H1 (cell line): Measurements from ENCODE around the gene TTC28. TPM values are rescaled to one million over a fixed set of nuclear protein-coding genes. Genes with fewer than 3 reads are reported as not detected.

Experiments used
- CTCF ChIA-PET: fragments of 300-600 bp; sonication (Branson Sonifier 250); formaldehyde crosslinking; loops from one replicate; lab custom pipeline; 2021; ENCODE audit not compliant: partially characterized antibody; lab: Charles Lee
- POLR2A ChIA-PET: fragments of 300-600 bp; sonication (Branson Sonifier 250); formaldehyde crosslinking; loops from one replicate; lab custom pipeline; 2021; ENCODE audit warnings: inconsistent platforms; ENCODE audit not compliant: partially characterized antibody; lab: Charles Lee
- DNase-seq, 2 experiments: peaks; one replicate each; pipeline versions ENCODE4 v3.0.0 to v3.0.0-alpha.2; 2010 to 2022; ENCODE audit warnings: low spot score in 2 of 2, low read depth in 1 of 2, mixed read lengths in 1 of 2
- FAIRE-seq: peaks from 2 replicates; lab custom pipeline; 2011; peaks lifted over from hg19 to GRCh38; lab: Jason Lieb, UNC
- H2AFZ ChIP-seq: 2 replicates; pipeline ENCODE4 v1.8.1; 2012; ENCODE audit warnings: low read length, inconsistent platforms
- H2AK5ac ChIP-seq: 2 replicates; pipeline ENCODE4 v1.6.1; 2013; ENCODE audit warnings: low read depth, low read length
- H2BK120ac ChIP-seq: replicated peaks from 2 replicates; pipeline ENCODE3; 2013; ENCODE audit warnings: low read depth, low read length, inconsistent platforms
- H2BK12ac ChIP-seq: 2 replicates; pipeline ENCODE4 v1.6.1; 2013; ENCODE audit warnings: low read depth, low read length
- H2BK15ac ChIP-seq: 2 replicates; pipeline ENCODE4 v1.6.1; 2013; ENCODE audit warnings: low read length
- H2BK20ac ChIP-seq: 2 replicates; pipeline ENCODE4 v1.6.1; 2013; ENCODE audit warnings: low read length
- H2BK5ac ChIP-seq: 2 replicates; pipeline ENCODE4 v1.6.1; 2013; ENCODE audit warnings: low read depth, low read length
- H3K14ac ChIP-seq: 2 replicates; pipeline ENCODE4 v1.6.1; 2013; ENCODE audit warnings: inconsistent platforms; ENCODE audit not compliant: insufficient read length
- H3K18ac ChIP-seq: 2 replicates; pipeline ENCODE4 v1.6.1; 2013; ENCODE audit warnings: low read length; ENCODE audit errors: extremely low read depth
- H3K23ac ChIP-seq: 2 replicates; pipeline ENCODE4 v1.6.1; 2013; ENCODE audit warnings: inconsistent platforms; ENCODE audit not compliant: insufficient read length
- H3K23me2 ChIP-seq: 2 replicates; pipeline ENCODE4 v1.6.1; 2013; ENCODE audit warnings: low read depth, low read length
- H3K27ac ChIP-seq: 2 replicates; pipeline ENCODE4 v1.6.1; 2011; ENCODE audit warnings: low read depth, low read length, inconsistent platforms
- H3K27me3 ChIP-seq, 4 experiments: replicated peaks in 1 of 4; 1 replicate in 1 of 4; 2 replicates in 3 of 4; pipeline versions ENCODE4 v1.6.1 to v1.8.1; 2011 to 2013; ENCODE audit warnings: low read length in 3 of 4, mild to moderate bottlenecking in 3 of 4, inconsistent platforms in 2 of 4, mixed read lengths in 2 of 4, moderate library complexity in 1 of 4; ENCODE audit not compliant: control insufficient read depth in 3 of 4, insufficient read depth in 3 of 4; ENCODE audit errors: extremely low read depth in 1 of 4
- H3K36me3 ChIP-seq, 4 experiments: 2 replicates each; pipeline versions ENCODE4 v1.6.1 to v1.8.1; 2011 to 2013; ENCODE audit warnings: mild to moderate bottlenecking in 4 of 4, low read length in 3 of 4, moderate library complexity in 2 of 4, control low read depth in 1 of 4, inconsistent platforms in 1 of 4; ENCODE audit not compliant: insufficient read depth in 4 of 4, control insufficient read depth in 2 of 4
- H3K4ac ChIP-seq: replicated peaks from 2 replicates; pipeline ENCODE3; 2013; ENCODE audit warnings: low read length, low read depth, mixed read lengths, inconsistent platforms; ENCODE audit not compliant: insufficient read length
- H3K4me1 ChIP-seq, 4 experiments: replicated peaks in 1 of 4; 1 replicate in 1 of 4; 2 replicates in 3 of 4; pipeline versions ENCODE4 v1.6.1 to v1.8.1; 2011 to 2013; ENCODE audit warnings: low read length in 3 of 4, inconsistent platforms in 2 of 4, mixed read lengths in 1 of 4; ENCODE audit not compliant: insufficient read depth in 4 of 4, control insufficient read depth in 3 of 4
- H3K4me2 ChIP-seq, 2 experiments: 2 replicates each; pipeline versions ENCODE4 v1.6.1 to v1.8.1; 2011 to 2013; ENCODE audit warnings: low read depth in 2 of 2, low read length in 2 of 2, control low read depth in 1 of 2, inconsistent platforms in 1 of 2, mild to moderate bottlenecking in 1 of 2; ENCODE audit not compliant: insufficient read depth in 1 of 2
- H3K4me3 ChIP-seq, 4 experiments: fragments of 200-600, 300-600 bp in 1 of 4; sonication (generic), shearing (Covaris generic), sonication (Bioruptor Twin) in 1 of 4; 2 replicates each; pipeline versions ENCODE4 v1.5.1 to v1.8.1; 2011 to 2016; ENCODE audit warnings: low read length in 4 of 4, low read depth in 3 of 4, control low read depth in 2 of 4, inconsistent platforms in 2 of 4, mild to moderate bottlenecking in 2 of 4, mixed read lengths in 1 of 4, moderate library complexity in 1 of 4; ENCODE audit not compliant: insufficient read depth in 2 of 4; ENCODE audit errors: extremely low read depth in 1 of 4
- H3K56ac ChIP-seq: replicated peaks from 2 replicates; pipeline ENCODE3; 2013; ENCODE audit warnings: low read depth, mild to moderate bottlenecking, mixed read lengths, low read length, inconsistent platforms; ENCODE audit not compliant: insufficient read length
- H3K79me1 ChIP-seq: 2 replicates; pipeline ENCODE4 v1.6.1; 2013; ENCODE audit warnings: low read depth, low read length, control low read depth
- H3K79me2 ChIP-seq, 2 experiments: 2 replicates each; pipeline versions ENCODE4 v1.6.1 to v1.8.1; 2012 to 2013; ENCODE audit warnings: low read length in 2 of 2, mild to moderate bottlenecking in 2 of 2, inconsistent platforms in 1 of 2; ENCODE audit not compliant: insufficient read depth in 2 of 2, control insufficient read depth in 1 of 2
- H3K9ac ChIP-seq, 4 experiments: replicated peaks in 1 of 4; 1 replicate in 1 of 4; 2 replicates in 3 of 4; pipeline versions ENCODE4 v1.6.1 to v1.8.1; 2011 to 2013; ENCODE audit warnings: low read depth in 3 of 4, low read length in 3 of 4, control low read depth in 2 of 4, mild to moderate bottlenecking in 2 of 4, moderate library complexity in 2 of 4, inconsistent platforms in 1 of 4; ENCODE audit errors: extremely low read depth in 1 of 4
- H3K9me3 ChIP-seq, 2 experiments: 2 replicates each; pipeline versions ENCODE4 v1.6.1 to v1.8.1; 2012 to 2013; ENCODE audit warnings: mild to moderate bottlenecking in 2 of 2, moderate library complexity in 2 of 2, control low read depth in 1 of 2, inconsistent platforms in 1 of 2, low read depth in 1 of 2, low read length in 1 of 2, mixed read lengths in 1 of 2; ENCODE audit not compliant: insufficient read depth in 2 of 2
- H4K20me1 ChIP-seq, 2 experiments: replicated peaks in 1 of 2; 2 replicates each; pipeline versions ENCODE3 to v1.8.1; 2011 to 2013; ENCODE audit warnings: inconsistent platforms in 2 of 2, low read length in 2 of 2, mild to moderate bottlenecking in 1 of 2; ENCODE audit not compliant: insufficient read depth in 2 of 2, control insufficient read depth in 1 of 2
- H4K5ac ChIP-seq: 2 replicates; pipeline ENCODE4 v1.6.1; 2013; ENCODE audit warnings: low read length, low read depth, mixed read lengths, inconsistent platforms; ENCODE audit not compliant: insufficient read length
- H4K8ac ChIP-seq: 2 replicates; pipeline ENCODE4 v1.8.0; 2013; ENCODE audit warnings: mild to moderate bottlenecking, moderate library complexity, low read length, inconsistent platforms; ENCODE audit not compliant: insufficient read depth; ENCODE audit errors: extremely low read depth
- H4K91ac ChIP-seq: replicated peaks from 2 replicates; pipeline ENCODE3; 2013; ENCODE audit warnings: low read length, mixed read lengths, inconsistent platforms; ENCODE audit not compliant: insufficient read length
- BACH1 ChIP-seq: IDR thresholded peaks from 2 replicates; pipeline ENCODE4 v1.6.1; 2012; ENCODE audit warnings: low read length, improper control_type of control experiment
- JUN ChIP-seq: IDR thresholded peaks from 2 replicates; pipeline ENCODE4 v1.6.1; 2011; ENCODE audit warnings: low read depth, mild to moderate bottlenecking, improper control_type of control experiment, low read length
- POLR2A ChIP-seq, 2 experiments: IDR thresholded peaks; 1 replicate in 1 of 2; 2 replicates in 1 of 2; pipeline ENCODE4 v1.6.1; 2011; ENCODE audit warnings: low read depth in 2 of 2, low read length in 2 of 2, mild to moderate bottlenecking in 2 of 2; ENCODE audit errors: control extremely low read depth in 1 of 2
- SIN3A ChIP-seq, 2 experiments: IDR thresholded peaks in 1 of 2; conservative IDR thresholded peaks in 1 of 2; 2 replicates each; pipeline ENCODE4 v1.6.1; 2011 to 2012; ENCODE audit warnings: low read length in 2 of 2, improper control_type of control experiment in 1 of 2, low read depth in 1 of 2, mild to moderate bottlenecking in 1 of 2
- ZNF274 ChIP-seq: IDR thresholded peaks from 2 replicates; pipeline ENCODE4 v1.7.0; 2012; ENCODE audit warnings: low read length, borderline replicate concordance; ENCODE audit errors: extremely low read depth
- WGBS, 2 experiments: shearing (Covaris generic) in 1 of 2; methylation state at CpG; one replicate each; pipeline versions ENCODE4 v1.1.6 to v1.1.7; 2013 to 2015; ENCODE audit warnings: low lambda C conversion rate in 2 of 2, mixed read lengths in 2 of 2, inconsistent platforms in 1 of 2, low coverage in 1 of 2, missing lambda C conversion rate in 1 of 2; ENCODE audit not compliant: insufficient replicate concordance in 2 of 2, insufficient coverage in 1 of 2, insufficient read length in 1 of 2; ENCODE audit errors: extremely low coverage in 1 of 2, missing lambda C conversion rate in 1 of 2; 5-methylcytosine and 5-hydroxymethylcytosine counted together
- polyA plus RNA-seq, 7 experiments: library from polyadenylated mRNA; depleted of rRNA in 3 of 7; stranded (reverse) in 5 of 7; unstranded in 2 of 7; fragments of >200 nt in 5 of 7; fragments of 200-250 nt in 2 of 7; gene quantifications; 1 replicate in 5 of 7; 2 replicates in 1 of 7; 4 replicates in 1 of 7; pipeline versions ENCODE4 v1.2.1 to v1.2.3, GENCODE V29; 2011 to 2013; ENCODE audit warnings: missing spikeins in 2 of 7, mixed read lengths in 2 of 7
- total RNA-seq: library from RNA; stranded (reverse); fragmentation: NEBNext Ultra II Directional; extraction: Animal tissue kit (Norgen Biotek cat#: 25700); gene quantifications from 2 replicates; pipeline ENCODE4 v1.2.1, GENCODE V29; 2021

Gene TTC28
- total and polyA plus RNA-seq, 2 of the 8 experiments (the other 6 are each of a cell fraction or from before 2014, with no cell fraction given): 2.6 to 12.6 TPM

DNA sequence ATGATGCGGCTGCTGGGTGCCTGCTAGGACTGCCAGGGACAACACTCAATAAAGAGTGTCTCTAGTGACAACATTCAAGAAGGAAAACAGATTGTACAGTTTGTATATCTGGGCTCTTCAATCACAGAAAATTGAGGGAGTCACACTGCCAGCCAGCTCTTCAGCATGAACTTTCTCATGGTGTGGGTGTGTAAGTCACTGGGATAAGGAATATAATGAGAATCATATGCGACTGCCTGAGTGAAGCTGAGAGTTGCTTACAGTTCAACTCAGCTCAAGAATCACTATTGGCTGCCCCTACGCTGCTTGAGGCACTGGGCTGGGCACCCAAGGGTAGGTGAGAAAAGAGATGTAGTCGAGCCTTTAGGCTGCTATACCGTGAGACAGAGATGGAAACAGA is 432.5 kb downstream of the TTC28 start:
- CTCF ChIA-PET: interaction anchor here (1.8 kb wide), 1 partner anchor 195 kb away, joined by 6 read pairs; no protein-coding TSS in a partner anchor
- DNase-seq: no peak
- H2AFZ ChIP-seq: no peak overlapping the region
- H2BK120ac ChIP-seq: no peak overlapping the region
- H4K91ac ChIP-seq: no peak overlapping the region
- no peaks in the 10 kb centered on the region for H3K4me1 ChIP-seq
- H3K18ac ChIP-seq: no peak overlapping the region
- H4K5ac ChIP-seq: no peak overlapping the region
- no peak overlapping the region for H2BK12ac ChIP-seq
- H2BK20ac ChIP-seq: no peak overlapping the region
- no peak overlapping the region for H3K23ac ChIP-seq
- POLR2A ChIA-PET: interaction anchor here (0.6 kb wide), 1 partner anchor 29 kb away, joined by 3 read pairs; no protein-coding TSS in a partner anchor
- H4K20me1 ChIP-seq: peaks cover 0 to 2% of the 10 kb centered on the region in 2 experiments
- TF ChIP-seq SIN3A (conservative IDR thresholded peaks at IDR 0.05 in 1 of 2, IDR thresholded peaks at IDR 0.05 in 1 of 2; ENCODE audit: low read depth in 1 of 2, low read length in 2 of 2) (no peak), POLR2A (IDR thresholded peaks at IDR 0.05; ENCODE audit: control extremely low read depth in 1 of 2, low read depth in 2 of 2, low read length in 2 of 2) (no peak), BACH1 (no peak), ZNF274 (no peak), JUN (no peak)
- no peaks in the 10 kb centered on the region for H3K23me2 ChIP-seq
- H3K4ac ChIP-seq: no peak overlapping the region
- H4K8ac ChIP-seq: no peak overlapping the region
- H3K27ac ChIP-seq: no peak overlapping the region
- H3K56ac ChIP-seq: no peak overlapping the region
- H3K9me3 ChIP-seq: no peaks in the 10 kb centered on the region
- H3K4me2 ChIP-seq: no peak overlapping the region
- no peak for FAIRE-seq
- H3K27me3 ChIP-seq: peaks cover 7 to 39% (median 18%) of the 10 kb centered on the region in 4 experiments
- no peak overlapping the region for H2BK15ac ChIP-seq
- H2BK5ac ChIP-seq: no peak overlapping the region
- no peaks in the 10 kb centered on the region for H3K79me1 ChIP-seq
- H3K4me3 ChIP-seq: no peak overlapping the region
- H3K9ac ChIP-seq: no peak overlapping the region
- no peak overlapping the region for H2AK5ac ChIP-seq
- no peaks in the 10 kb centered on the region for H3K79me2 ChIP-seq
- no peak overlapping the region for H3K14ac ChIP-seq
- 88% methylated on average over 5 of the region's 5 CpGs; no CpG with 5 or more reads in 1 of the 2 experiments for WGBS, 2 experiments
- no peaks in the 10 kb centered on the region for H3K36me3 ChIP-seq
